Measurements from ENCODE around the gene NQO2.
A peak's percentile ranks its signal among the peaks of the same experiment; 100 is the strongest.

Gene NQO2

DNA sequence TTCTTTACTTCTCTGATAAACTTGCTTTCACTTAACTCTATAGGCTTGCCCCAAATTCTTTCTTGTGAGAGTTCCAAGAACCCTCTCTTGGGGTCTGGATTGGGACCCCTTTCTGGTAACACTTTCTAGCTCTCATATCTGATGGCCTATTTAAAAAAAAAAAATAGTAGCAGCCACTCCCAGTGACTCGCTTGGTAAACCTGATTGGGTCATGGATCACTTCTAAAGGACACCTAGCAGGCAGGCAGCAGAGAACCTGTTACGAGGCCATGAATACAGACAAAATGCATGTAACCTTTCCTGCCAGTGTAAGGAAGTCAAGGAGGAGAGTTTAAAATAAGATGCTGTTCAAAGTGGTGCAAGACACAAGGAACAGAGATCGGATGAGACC lies 19.2 kb upstream of the NQO2 start:
- Histone ChIP-seq H3K4me1 (ENCODE audit: control insufficient read depth, insufficient read depth, low read length) (peaks cover 6% of the 10 kb centered on the region), H3K4me3 (ENCODE audit: low read depth, low read length) (no peak overlapping the region), H3K9me3 (ENCODE audit: control insufficient read depth, insufficient read depth, low read depth, low read length) (no peaks in the 10 kb centered on the region), H3K36me3 (ENCODE audit: control insufficient read depth in 2 of 2, insufficient read depth in 1 of 2, low read length in 2 of 2) (no peaks in the 10 kb centered on the region), H3K27ac (ENCODE audit: extremely low read depth, low read depth, low read length) (no peak overlapping the region)
- POLR2A ChIA-PET = interaction anchor here (1.8 to 2.0 kb wide), 2 partner anchors 9 kb away, joined by 8 read pairs; partner anchors contain the start of gene SERPINB6
- TF ChIP-seq ZNF654 (tag by site-specific recombination; IDR thresholded peaks at IDR 0.05; ENCODE audit: low read depth) = no peak
- CTCF ChIA-PET = interaction anchor here (0.6 to 2.3 kb wide), 6 partner anchors 9 to 82 kb away, joined by 3 to 8 read pairs (median 4); partner anchors contain the start of gene SERPINB6

DNA sequence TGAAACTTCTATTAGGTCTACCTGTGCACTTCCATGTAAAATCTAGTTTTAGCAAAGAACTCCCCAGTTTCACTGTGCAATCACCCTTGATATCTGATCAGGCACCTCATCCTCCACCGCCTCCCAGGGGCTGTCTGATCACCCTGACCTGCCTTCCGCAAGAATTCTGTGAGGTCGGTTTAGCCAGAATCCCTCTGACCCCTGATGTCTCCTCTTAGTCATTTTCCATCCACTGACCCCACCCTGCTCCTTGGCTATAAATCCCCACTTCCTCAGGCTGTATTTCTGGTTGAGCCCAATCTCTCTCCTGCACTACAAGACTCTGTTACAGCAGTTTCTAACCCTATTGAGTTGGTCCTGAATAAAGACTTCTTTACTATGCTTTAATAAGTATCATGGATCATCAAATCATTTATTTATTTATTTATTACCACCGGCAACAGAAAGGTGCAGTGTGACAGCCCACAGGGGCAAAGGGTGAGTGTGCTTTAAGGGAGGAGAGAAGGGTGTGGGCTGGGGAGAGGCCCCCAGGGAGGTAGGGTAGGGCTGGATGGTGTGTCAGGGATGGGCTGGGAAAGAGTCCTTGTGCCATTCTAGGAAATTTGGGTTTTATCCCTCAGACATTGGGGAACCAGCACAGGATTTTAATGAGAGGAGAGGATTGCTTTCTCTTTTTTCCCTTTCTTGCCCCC lies 17.1 kb upstream of the NQO2 start:
- Histone ChIP-seq H3K36me3 (ENCODE audit: control insufficient read depth in 2 of 2, insufficient read depth in 1 of 2, low read length in 2 of 2) (no peaks in the 10 kb centered on the region), H3K27ac (ENCODE audit: extremely low read depth, low read depth, low read length) (no peak overlapping the region), H3K4me1 (ENCODE audit: control insufficient read depth, insufficient read depth, low read length) (peaks cover 20% of the 10 kb centered on the region), H3K9me3 (ENCODE audit: control insufficient read depth, insufficient read depth, low read depth, low read length) (no peaks in the 10 kb centered on the region), H3K4me3 (ENCODE audit: low read depth, low read length) (no peak overlapping the region)
- ChIA-PET POLR2A (interaction anchor here (2.3 kb wide), 1 partner anchor 11 kb away, joined by 8 read pairs; the partner anchor contains the start of gene SERPINB6), CTCF (interaction anchor here (0.6 kb wide), 1 partner anchor 843 kb away, joined by 3 read pairs; no protein-coding TSS in a partner anchor)
- TF ChIP-seq ZNF311 (tag by site-specific recombination; IDR thresholded peaks at IDR 0.05; ENCODE audit: borderline replicate concordance) (no peak), ZNF24 (tag by site-specific recombination; IDR thresholded peaks at IDR 0.05) (no peak), ZNF133 (tag by site-specific recombination; IDR thresholded peaks at IDR 0.05) (no peak), ZNF776 (tag by site-specific recombination; IDR thresholded peaks at IDR 0.05; ENCODE audit: borderline replicate concordance) (no peak), ZNF248 (tag by site-specific recombination; IDR thresholded peaks at IDR 0.05) (no peak), ZNF223 (tag by site-specific recombination; IDR thresholded peaks at IDR 0.05) (no peak), ZFP3 (tag by site-specific recombination; IDR thresholded peaks at IDR 0.05; ENCODE audit: low read depth) (no peak), KLF1 (tag by site-specific recombination; IDR thresholded peaks at IDR 0.05) (peak; percentile 99), OSR2 (tag by site-specific recombination; IDR thresholded peaks at IDR 0.05) (no peak), SP2 (tag by site-specific recombination; IDR thresholded peaks at IDR 0.05) (no peak)
- TF ChIP-seq, protein P1, sequence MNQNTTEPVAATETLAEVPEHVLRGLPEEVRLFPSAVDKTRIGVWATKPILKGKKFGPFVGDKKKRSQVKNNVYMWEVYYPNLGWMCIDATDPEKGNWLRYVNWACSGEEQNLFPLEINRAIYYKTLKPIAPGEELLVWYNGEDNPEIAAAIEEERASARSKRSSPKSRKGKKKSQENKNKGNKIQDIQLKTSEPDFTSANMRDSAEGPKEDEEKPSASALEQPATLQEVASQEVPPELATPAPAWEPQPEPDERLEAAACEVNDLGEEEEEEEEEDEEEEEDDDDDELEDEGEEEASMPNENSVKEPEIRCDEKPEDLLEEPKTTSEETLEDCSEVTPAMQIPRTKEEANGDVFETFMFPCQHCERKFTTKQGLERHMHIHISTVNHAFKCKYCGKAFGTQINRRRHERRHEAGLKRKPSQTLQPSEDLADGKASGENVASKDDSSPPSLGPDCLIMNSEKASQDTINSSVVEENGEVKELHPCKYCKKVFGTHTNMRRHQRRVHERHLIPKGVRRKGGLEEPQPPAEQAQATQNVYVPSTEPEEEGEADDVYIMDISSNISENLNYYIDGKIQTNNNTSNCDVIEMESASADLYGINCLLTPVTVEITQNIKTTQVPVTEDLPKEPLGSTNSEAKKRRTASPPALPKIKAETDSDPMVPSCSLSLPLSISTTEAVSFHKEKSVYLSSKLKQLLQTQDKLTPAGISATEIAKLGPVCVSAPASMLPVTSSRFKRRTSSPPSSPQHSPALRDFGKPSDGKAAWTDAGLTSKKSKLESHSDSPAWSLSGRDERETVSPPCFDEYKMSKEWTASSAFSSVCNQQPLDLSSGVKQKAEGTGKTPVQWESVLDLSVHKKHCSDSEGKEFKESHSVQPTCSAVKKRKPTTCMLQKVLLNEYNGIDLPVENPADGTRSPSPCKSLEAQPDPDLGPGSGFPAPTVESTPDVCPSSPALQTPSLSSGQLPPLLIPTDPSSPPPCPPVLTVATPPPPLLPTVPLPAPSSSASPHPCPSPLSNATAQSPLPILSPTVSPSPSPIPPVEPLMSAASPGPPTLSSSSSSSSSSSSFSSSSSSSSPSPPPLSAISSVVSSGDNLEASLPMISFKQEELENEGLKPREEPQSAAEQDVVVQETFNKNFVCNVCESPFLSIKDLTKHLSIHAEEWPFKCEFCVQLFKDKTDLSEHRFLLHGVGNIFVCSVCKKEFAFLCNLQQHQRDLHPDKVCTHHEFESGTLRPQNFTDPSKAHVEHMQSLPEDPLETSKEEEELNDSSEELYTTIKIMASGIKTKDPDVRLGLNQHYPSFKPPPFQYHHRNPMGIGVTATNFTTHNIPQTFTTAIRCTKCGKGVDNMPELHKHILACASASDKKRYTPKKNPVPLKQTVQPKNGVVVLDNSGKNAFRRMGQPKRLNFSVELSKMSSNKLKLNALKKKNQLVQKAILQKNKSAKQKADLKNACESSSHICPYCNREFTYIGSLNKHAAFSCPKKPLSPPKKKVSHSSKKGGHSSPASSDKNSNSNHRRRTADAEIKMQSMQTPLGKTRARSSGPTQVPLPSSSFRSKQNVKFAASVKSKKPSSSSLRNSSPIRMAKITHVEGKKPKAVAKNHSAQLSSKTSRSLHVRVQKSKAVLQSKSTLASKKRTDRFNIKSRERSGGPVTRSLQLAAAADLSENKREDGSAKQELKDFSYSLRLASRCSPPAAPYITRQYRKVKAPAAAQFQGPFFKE (tag by site-specific recombination; IDR thresholded peaks at IDR 0.05; ENCODE audit: borderline replicate concordance) = no peak
- TF ChIP-seq, protein P2, sequence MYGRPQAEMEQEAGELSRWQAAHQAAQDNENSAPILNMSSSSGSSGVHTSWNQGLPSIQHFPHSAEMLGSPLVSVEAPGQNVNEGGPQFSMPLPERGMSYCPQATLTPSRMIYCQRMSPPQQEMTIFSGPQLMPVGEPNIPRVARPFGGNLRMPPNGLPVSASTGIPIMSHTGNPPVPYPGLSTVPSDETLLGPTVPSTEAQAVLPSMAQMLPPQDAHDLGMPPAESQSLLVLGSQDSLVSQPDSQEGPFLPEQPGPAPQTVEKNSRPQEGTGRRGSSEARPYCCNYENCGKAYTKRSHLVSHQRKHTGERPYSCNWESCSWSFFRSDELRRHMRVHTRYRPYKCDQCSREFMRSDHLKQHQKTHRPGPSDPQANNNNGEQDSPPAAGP (tag by site-specific recombination; IDR thresholded peaks at IDR 0.05) = peak; percentile 66
- TF ChIP-seq, protein P3, sequence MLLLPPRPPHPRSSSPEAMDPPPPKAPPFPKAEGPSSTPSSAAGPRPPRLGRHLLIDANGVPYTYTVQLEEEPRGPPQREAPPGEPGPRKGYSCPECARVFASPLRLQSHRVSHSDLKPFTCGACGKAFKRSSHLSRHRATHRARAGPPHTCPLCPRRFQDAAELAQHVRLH (tag by site-specific recombination; IDR thresholded peaks at IDR 0.05) = no peak
